ENCODE data around the gene SOWAHC. TPM values are rescaled to one million over a fixed set of nuclear protein-coding genes. Genes with fewer than 3 reads are reported as not detected.

The SOWAHC gene
- total and polyA plus RNA-seq, 2 of the 13 experiments (the other 11 are each of a cell fraction or from before 2014, with no cell fraction given): 21.2 to 22.5 TPM

- no peak for TF ChIP-seq GRHL1 (CRISPR knock-in tag; conservative IDR thresholded peaks at IDR 0.05)
- peak; percentile 69; the same call in 1 of the 2 replicates for TF ChIP-seq SIX4 (CRISPR knock-in tag; IDR thresholded peaks at IDR 0.05)
- no peak for TF ChIP-seq ZNF138 (CRISPR knock-in tag; IDR thresholded peaks at IDR 0.05; ENCODE audit: low read depth)
- TF ChIP-seq DR1 (CRISPR knock-in tag; IDR thresholded peaks at IDR 0.05): no peak
- peak; percentile 82 for TF ChIP-seq CREB3 (CRISPR knock-in tag; IDR thresholded peaks at IDR 0.05)
- TF ChIP-seq MTA3 (CRISPR knock-in tag; IDR thresholded peaks at IDR 0.05): no peak
- TF ChIP-seq SAFB2 (CRISPR knock-in tag; IDR thresholded peaks at IDR 0.05; ENCODE audit: borderline replicate concordance, low read depth): no peak; the same call in 1 of the 2 replicates
- TF ChIP-seq MXI1 (IDR thresholded peaks at IDR 0.05; ENCODE audit: borderline replicate concordance, low read depth, low read length): peak; percentile 21; the same call in 1 of the 3 replicates
- TF ChIP-seq ZFY (CRISPR knock-in tag; IDR thresholded peaks at IDR 0.05): no peak; the same call in none of the 2 replicates
- TF ChIP-seq REST (IDR thresholded peaks at IDR 0.05; ENCODE audit: borderline replicate concordance in 1 of 2, low read depth in 1 of 2, low read length in 2 of 2): no peak
- no peak for TF ChIP-seq MXD3 (CRISPR knock-in tag; IDR thresholded peaks at IDR 0.05)
- TF ChIP-seq KMT2B (CRISPR knock-in tag; IDR thresholded peaks at IDR 0.05): peak; percentile 39
- TF ChIP-seq ZNF292 (CRISPR knock-in tag; IDR thresholded peaks at IDR 0.05; ENCODE audit: borderline replicate concordance, low read depth): peak; percentile 90; the same call in 1 of the 2 replicates
- peak; percentile 95 for TF ChIP-seq PAXIP1 (CRISPR knock-in tag; conservative IDR thresholded peaks at IDR 0.05)
- peak; percentile 18 to 65; a peak in 1 of 4 replicates for TF ChIP-seq EP300 (IDR thresholded peaks at IDR 0.05; ENCODE audit: low read depth in 2 of 2, low read length in 2 of 2)
- TF ChIP-seq EP300 (CRISPR knock-in tag; IDR thresholded peaks at IDR 0.05; ENCODE audit: borderline replicate concordance): peak; percentile 86
- no peak for TF ChIP-seq NPAS2 (CRISPR knock-in tag; IDR thresholded peaks at IDR 0.05; ENCODE audit: borderline replicate concordance)
Observed at GRCh38 chr2:109632158-109632789, 18.1 kb downstream of the SOWAHC start (continued).
